Activated CD4-positive, alpha-beta T cell treated with anti-CD3 and anti-CD28 coated beads for 36 hours (primary cell): ENCODE results near the gene NEDD4. TPM values are rescaled to one million over a fixed set of nuclear protein-coding genes. Genes with fewer than 3 reads are reported as not detected.
"Not testable (repeated sequence)": the region's sequence is repeated elsewhere in the genome, so short reads cannot be mapped to it uniquely, and the experiment has no call there.

Experiments used
- ATAC-seq: fragments of 200-7000 bp; cut with Tn5 transposase; one replicate; pipeline ENCODE4 v1.10.0; 2021; ENCODE audit warnings: mild to moderate bottlenecking, moderate library complexity
- CTCF ChIA-PET: fragments of 350-600 bp; sonication (Branson Sonifier 250); formaldehyde crosslinking; loops from one replicate; lab custom pipeline; 2021; ENCODE audit warnings: antibody characterized with exemption; lab: Charles Lee
- POLR2A ChIA-PET: fragments of 350-600 bp; sonication (Branson Sonifier 250); formaldehyde crosslinking; loops from one replicate; lab custom pipeline; 2021; ENCODE audit warnings: antibody characterized with exemption, inconsistent platforms; lab: Charles Lee
- DNase-seq: peaks from one replicate; pipeline ENCODE4 v3.0.0-alpha.2; 2020
- H3K27ac Mint-ChIP-seq: one replicate; pipeline ENCODE4 v1.8.0; 2021; ENCODE audit warnings: mixed read lengths
- H3K27me3 Mint-ChIP-seq: one replicate; pipeline ENCODE4 v1.8.0; 2021; ENCODE audit warnings: mixed read lengths
- H3K36me3 Mint-ChIP-seq: one replicate; pipeline ENCODE4 v1.8.0; 2021; ENCODE audit warnings: low read depth, mixed read lengths
- H3K4me1 Mint-ChIP-seq: one replicate; pipeline ENCODE4 v1.8.0; 2021; ENCODE audit warnings: mixed read lengths
- H3K4me3 Mint-ChIP-seq: one replicate; pipeline ENCODE4 v1.8.0; 2021; ENCODE audit warnings: mild to moderate bottlenecking, moderate library complexity, mixed read lengths
- H3K9me3 Mint-ChIP-seq: one replicate; pipeline ENCODE4 v1.8.0; 2021; ENCODE audit warnings: low read depth, mixed read lengths
- intact Hi-C, 2 experiments: fragments of 100-400 bp; cut with DNase I in 1 of 2; cut with micrococcal nuclease in 1 of 2; formaldehyde crosslinking; loops; one replicate each; pipeline versions ENCODE4 v1.14.2 to v1.15.1; 2022 to 2024; cut with DNase I, micrococcal nuclease
- total RNA-seq, 2 experiments: library from RNA; stranded (reverse); gene quantifications; one replicate each; pipeline ENCODE4 v1.2.3, GENCODE V29; 2021

The NEDD4 gene
- total RNA-seq, 2 experiments from 2014 or later = 22.4 to 23.3 TPM

- peaks cover 11% of the 10 kb centered on the region for H3K27me3 Mint-ChIP-seq
- H3K9me3 Mint-ChIP-seq, ATAC-seq, H3K4me3 Mint-ChIP-seq, H3K36me3 Mint-ChIP-seq, DNase-seq, CTCF ChIA-PET, H3K4me1 Mint-ChIP-seq, H3K27ac Mint-ChIP-seq, intact Hi-C loops, POLR2A ChIA-PET: not testable (repeated sequence)
Observed at GRCh38 chr15:56004281-56004680, 10.9 kb upstream of the NEDD4 start.

GRCh38 chr15:56003777-56004176 is 10.4 kb upstream of the NEDD4 start:
- H3K27me3 Mint-ChIP-seq, POLR2A ChIA-PET, ATAC-seq, CTCF ChIA-PET, H3K4me1 Mint-ChIP-seq, DNase-seq, H3K9me3 Mint-ChIP-seq, intact Hi-C loops, H3K4me3 Mint-ChIP-seq, H3K36me3 Mint-ChIP-seq, H3K27ac Mint-ChIP-seq: not testable (repeated sequence)

- H3K9me3 Mint-ChIP-seq, H3K27ac Mint-ChIP-seq, DNase-seq, POLR2A ChIA-PET, H3K4me1 Mint-ChIP-seq, intact Hi-C loops, H3K4me3 Mint-ChIP-seq, ATAC-seq, H3K27me3 Mint-ChIP-seq, H3K36me3 Mint-ChIP-seq, CTCF ChIA-PET: not testable (repeated sequence)
Observed at GRCh38 chr15:56003277-56003676, 9.9 kb upstream of the NEDD4 start.

- ATAC-seq = no peak
- Mint-ChIP-seq H3K27ac (no peak overlapping the region), H3K4me3 (no peak overlapping the region), H3K36me3 (no peaks in the 10 kb centered on the region), H3K9me3 (no peaks in the 10 kb centered on the region), H3K27me3 (peaks cover 6% of the 10 kb centered on the region), H3K4me1 (peaks cover 6% of the 10 kb centered on the region)
- no peak for DNase-seq
- POLR2A ChIA-PET = no interaction called here
- CTCF ChIA-PET = interaction anchor here (1.1 to 1.3 kb wide), 3 partner anchors 8 to 170 kb away, joined by 3 read pairs; no protein-coding TSS in a partner anchor
- intact Hi-C loops = no loop called here
Observed at GRCh38 chr15:56001471-56002078, 8.2 kb upstream of the NEDD4 start.

- peaks cover 6% of the 10 kb centered on the region for H3K4me1 Mint-ChIP-seq
- H3K27me3 Mint-ChIP-seq = peaks cover 5% of the 10 kb centered on the region
- no peak overlapping the region for H3K27ac Mint-ChIP-seq
- DNase-seq (no peak), ATAC-seq (no peak)
- ChIA-PET CTCF (no interaction called here), POLR2A (no interaction called here)
- H3K36me3 Mint-ChIP-seq = no peaks in the 10 kb centered on the region
- intact Hi-C loops = loop anchor here in 1 of 2 experiments (10.0 kb wide), 1 partner anchor 735 kb away; the partner anchor contains the start of gene ZNF280D
- no peak overlapping the region for H3K4me3 Mint-ChIP-seq
- no peaks in the 10 kb centered on the region for H3K9me3 Mint-ChIP-seq
Observed at GRCh38 chr15:55999658-56000057, 6.2 kb upstream of the NEDD4 start.

- intact Hi-C loops = loop anchor here in 1 of 2 experiments (10.0 kb wide), 1 partner anchor 736 kb away; the partner anchor contains the start of gene ZNF280D
- H3K9me3 Mint-ChIP-seq = no peaks in the 10 kb centered on the region
- POLR2A ChIA-PET = no interaction called here
Observed at GRCh38 chr15:55998478-55998877, 5.1 kb upstream of the NEDD4 start.

GRCh38 chr15:55993804-55994560 is 570 bp upstream of the NEDD4 start:
- H3K27ac Mint-ChIP-seq = peak overlapping the region; percentile 67
- no peaks in the 10 kb centered on the region for H3K9me3 Mint-ChIP-seq
- H3K4me1 Mint-ChIP-seq = peaks cover 22% of the 10 kb centered on the region
- H3K27me3 Mint-ChIP-seq = peaks cover 3% of the 10 kb centered on the region
- no peak for DNase-seq
- peak overlapping the region; percentile 84 for H3K4me3 Mint-ChIP-seq
- ChIA-PET POLR2A (no interaction called here), CTCF (interaction anchor here (0.6 to 1.5 kb wide), 4 partner anchors 8 to 399 kb away, joined by 3 to 6 read pairs (median 4); no protein-coding TSS in a partner anchor)
- intact Hi-C loops = loop anchor here (1.0 to 10.0 kb wide), 6 partner anchors 49 to 741 kb away; partner anchors contain the start of genes RFX7 (in 1 of the 2), TEX9 (in 1 of the 2) and ZNF280D (in 1 of the 2)
- no peak for ATAC-seq
- H3K36me3 Mint-ChIP-seq = peaks cover 4% of the 10 kb centered on the region

More at GRCh38 chr15:55998478-55998877, 5.1 kb upstream of the NEDD4 start:
- ATAC-seq (no peak), DNase-seq (no peak)
- Mint-ChIP-seq H3K27ac (no peak overlapping the region), H3K4me3 (no peak overlapping the region), H3K36me3 (no peaks in the 10 kb centered on the region), H3K4me1 (peaks cover 6% of the 10 kb centered on the region), H3K27me3 (peaks cover 5% of the 10 kb centered on the region)
- CTCF ChIA-PET = interaction anchor here (0.8 kb wide), 1 partner anchor 55 kb away, joined by 3 read pairs; no protein-coding TSS in a partner anchor

- Mint-ChIP-seq H3K4me1 (peaks cover 22% of the 10 kb centered on the region), H3K36me3 (peaks cover 7% of the 10 kb centered on the region), H3K27me3 (no peaks in the 10 kb centered on the region), H3K4me3 (peak overlapping the region; percentile 84), H3K27ac (peak overlapping the region; percentile 79), H3K9me3 (no peaks in the 10 kb centered on the region)
- CTCF ChIA-PET = interaction anchor here (0.6 to 1.6 kb wide), 7 partner anchors 8 to 1284 kb away, joined by 3 to 6 read pairs (median 3); no protein-coding TSS in a partner anchor
- ATAC-seq (no peak), DNase-seq (no peak)
- POLR2A ChIA-PET = no interaction called here
- intact Hi-C loops = loop anchor here (1.0 to 10.0 kb wide), 6 partner anchors 50 to 742 kb away; partner anchors contain the start of genes RFX7 (in 1 of the 2), TEX9 (in 1 of the 2) and ZNF280D (in 1 of the 2)
Observed at GRCh38 chr15:55992769-55993110, 672 bp downstream of the NEDD4 start.

GRCh38 chr15:55991802-55992768 is 1.3 kb downstream of the NEDD4 start:
- Mint-ChIP-seq H3K4me3 (peak overlapping the region; percentile 84), H3K9me3 (no peaks in the 10 kb centered on the region), H3K27ac (peak overlapping the region; percentile 79), H3K27me3 (no peaks in the 10 kb centered on the region), H3K4me1 (peaks cover 21% of the 10 kb centered on the region), H3K36me3 (peaks cover 7% of the 10 kb centered on the region)
- ATAC-seq (no peak), DNase-seq (no peak)
- intact Hi-C loops = loop anchor here (2.0 to 10.0 kb wide), 4 partner anchors 51 to 743 kb away; partner anchors contain the start of genes RFX7 (in 1 of the 2) and ZNF280D (in 1 of the 2)
- CTCF ChIA-PET = interaction anchor here (0.6 to 1.6 kb wide), 7 partner anchors 9 to 1285 kb away, joined by 3 to 6 read pairs (median 3); no protein-coding TSS in a partner anchor
- POLR2A ChIA-PET = no interaction called here

GRCh38 chr15:55990998-55991397 is 2.4 kb downstream of the NEDD4 start:
- DNase-seq (no peak), ATAC-seq (no peak)
- CTCF ChIA-PET = no interaction called here
- no peak overlapping the region for H3K4me3 Mint-ChIP-seq
- intact Hi-C loops = loop anchor here (5.0 to 10.0 kb wide), 2 partner anchors 251 to 744 kb away; partner anchors contain the start of genes RFX7 (in 1 of the 2) and ZNF280D (in 1 of the 2)
- peaks cover 16% of the 10 kb centered on the region for H3K4me1 Mint-ChIP-seq
- H3K27ac Mint-ChIP-seq = no peak overlapping the region
- POLR2A ChIA-PET = no interaction called here
- H3K36me3 Mint-ChIP-seq = peaks cover 9% of the 10 kb centered on the region
- no peaks in the 10 kb centered on the region for H3K9me3 Mint-ChIP-seq
- no peaks in the 10 kb centered on the region for H3K27me3 Mint-ChIP-seq
